ENCODE data around the gene CDKAL1. TPM values are rescaled to one million over a fixed set of nuclear protein-coding genes. Genes with fewer than 3 reads are reported as not detected.
"Not testable (repeated sequence)": the region's sequence is repeated elsewhere in the genome, so short reads cannot be mapped to it uniquely, and the experiment has no call there.

CDKAL1 gene
- total and polyA plus RNA-seq, 4 donors: 3.0 to 21.7 (median 9.4) TPM

DNA sequence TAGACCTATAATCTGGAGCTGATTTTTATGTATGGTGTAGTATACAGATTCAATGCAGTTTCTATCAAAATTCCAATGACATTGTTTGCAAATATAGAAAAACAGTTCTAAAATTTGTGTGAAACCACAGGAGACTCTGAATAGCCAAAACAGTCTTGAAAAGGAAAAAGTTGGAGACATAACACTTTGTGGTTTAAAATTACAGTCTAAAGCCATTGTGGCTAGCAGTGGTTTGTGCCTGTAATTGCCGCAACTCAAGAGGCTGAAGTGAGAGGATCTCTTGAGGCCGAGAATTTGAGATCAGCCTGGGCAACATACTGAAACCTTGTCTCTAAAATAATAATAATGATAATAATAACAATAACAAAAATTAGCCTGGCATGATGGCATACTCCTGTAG, 213.7 kb downstream of the CDKAL1 start:
- H3K9me3 ChIP-seq (ENCODE audit: control insufficient read depth, low read length): no peaks in the 10 kb centered on the region
- no peak overlapping the region for H3K27ac ChIP-seq (ENCODE audit: low read depth in 1 of 2, low read length in 2 of 2)
- intact Hi-C loops (cut with DNase I): no loop called here
- DNase-seq (no peak), ATAC-seq (ENCODE audit: low FRiP score) (no peak)
- no peaks in the 10 kb centered on the region for H3K4me1 ChIP-seq (ENCODE audit: control insufficient read depth in 1 of 2, insufficient read depth in 2 of 2, low read length in 2 of 2)
- no peak overlapping the region for H3K4me3 ChIP-seq (ENCODE audit: low read length in 2 of 2)
- WGBS, 2 donors: 95% methylated on average over 2 of the region's 2 CpGs
- H3K36me3 ChIP-seq (ENCODE audit: control insufficient read depth in 1 of 2, insufficient read depth in 2 of 2, low read length in 1 of 2): no peaks in the 10 kb centered on the region
- H3K27me3 ChIP-seq (ENCODE audit: control insufficient read depth in 1 of 2, insufficient read depth in 2 of 2, low read length in 1 of 2): no peaks in the 10 kb centered on the region

DNA sequence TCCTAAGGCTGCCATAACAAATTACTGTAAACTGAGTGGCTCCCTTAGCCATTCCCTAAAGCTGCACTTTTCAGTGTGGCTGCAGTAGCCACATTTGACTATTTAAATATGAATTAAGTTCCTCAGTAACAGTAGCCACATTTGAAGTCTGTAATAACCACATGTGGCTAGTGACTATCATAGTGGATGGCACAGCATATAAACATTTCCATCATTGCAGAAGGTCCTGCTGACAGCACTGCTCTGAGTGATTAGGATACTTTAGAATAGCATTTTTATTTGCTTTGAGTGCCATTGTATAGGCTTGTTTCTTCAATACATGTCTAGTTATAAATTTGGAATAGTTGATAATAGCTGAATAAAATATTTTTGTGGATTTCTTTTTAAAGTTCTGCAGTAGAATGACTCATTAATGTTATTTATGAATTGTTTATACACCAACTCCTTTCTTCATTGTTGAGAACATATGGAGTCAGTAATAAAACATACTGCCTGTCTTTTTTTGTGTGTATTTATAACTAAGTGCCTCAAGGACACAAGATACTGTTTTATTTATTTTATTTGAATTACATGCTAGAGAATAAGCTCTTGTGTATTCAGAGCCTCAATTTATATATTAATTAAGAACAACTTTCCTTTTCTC, 217.2 kb downstream of the CDKAL1 start:
- DNase-seq: no peak
- intact Hi-C loops (cut with DNase I): no loop called here

DNA sequence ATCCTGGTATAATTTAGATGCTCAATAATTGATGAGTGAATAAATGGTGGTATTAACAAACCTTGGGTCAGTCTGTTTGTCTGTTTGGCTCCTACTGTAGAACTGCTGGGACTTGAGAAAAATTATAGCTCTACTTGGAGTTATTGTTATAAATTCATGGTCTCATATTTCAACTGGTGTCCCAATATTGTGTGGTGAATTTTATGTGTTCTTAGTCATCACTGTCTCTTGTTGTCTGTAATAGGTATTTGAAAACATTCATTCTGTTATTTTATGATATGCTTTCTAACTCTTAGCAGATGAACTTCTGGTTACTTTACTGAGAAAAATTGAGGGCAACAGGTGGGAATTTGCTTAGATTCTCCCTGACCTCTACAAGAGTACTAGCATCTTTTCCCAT, 221.4 kb downstream of the CDKAL1 start:
- Histone ChIP-seq H3K27ac (ENCODE audit: low read depth in 1 of 2, low read length in 2 of 2) (no peak overlapping the region), H3K9me3 (ENCODE audit: control insufficient read depth, low read length) (no peaks in the 10 kb centered on the region), H3K4me1 (ENCODE audit: control insufficient read depth in 1 of 2, insufficient read depth in 2 of 2, low read length in 2 of 2) (no peaks in the 10 kb centered on the region), H3K36me3 (ENCODE audit: control insufficient read depth in 1 of 2, insufficient read depth in 2 of 2, low read length in 1 of 2) (no peaks in the 10 kb centered on the region), H3K27me3 (ENCODE audit: control insufficient read depth in 1 of 2, insufficient read depth in 2 of 2, low read length in 1 of 2) (no peaks in the 10 kb centered on the region), H3K4me3 (ENCODE audit: low read length in 2 of 2) (no peak overlapping the region)
- intact Hi-C loops (cut with DNase I): no loop called here
- DNase-seq (no peak), ATAC-seq (ENCODE audit: low FRiP score) (no peak)

More for the DNA sequence above, 217.2 kb downstream of the CDKAL1 start:
- H3K4me1 ChIP-seq (ENCODE audit: control insufficient read depth in 1 of 2, insufficient read depth in 2 of 2, low read length in 2 of 2): no peaks in the 10 kb centered on the region
- ATAC-seq (ENCODE audit: low FRiP score): no peak
- no peaks in the 10 kb centered on the region for H3K36me3 ChIP-seq (ENCODE audit: control insufficient read depth in 1 of 2, insufficient read depth in 2 of 2, low read length in 1 of 2)
- H3K27me3 ChIP-seq (ENCODE audit: control insufficient read depth in 1 of 2, insufficient read depth in 2 of 2, low read length in 1 of 2): no peaks in the 10 kb centered on the region
- no peaks in the 10 kb centered on the region for H3K9me3 ChIP-seq (ENCODE audit: control insufficient read depth, low read length)
- H3K27ac ChIP-seq (ENCODE audit: low read depth in 1 of 2, low read length in 2 of 2): no peak overlapping the region
- H3K4me3 ChIP-seq (ENCODE audit: low read length in 2 of 2): no peak overlapping the region

DNA sequence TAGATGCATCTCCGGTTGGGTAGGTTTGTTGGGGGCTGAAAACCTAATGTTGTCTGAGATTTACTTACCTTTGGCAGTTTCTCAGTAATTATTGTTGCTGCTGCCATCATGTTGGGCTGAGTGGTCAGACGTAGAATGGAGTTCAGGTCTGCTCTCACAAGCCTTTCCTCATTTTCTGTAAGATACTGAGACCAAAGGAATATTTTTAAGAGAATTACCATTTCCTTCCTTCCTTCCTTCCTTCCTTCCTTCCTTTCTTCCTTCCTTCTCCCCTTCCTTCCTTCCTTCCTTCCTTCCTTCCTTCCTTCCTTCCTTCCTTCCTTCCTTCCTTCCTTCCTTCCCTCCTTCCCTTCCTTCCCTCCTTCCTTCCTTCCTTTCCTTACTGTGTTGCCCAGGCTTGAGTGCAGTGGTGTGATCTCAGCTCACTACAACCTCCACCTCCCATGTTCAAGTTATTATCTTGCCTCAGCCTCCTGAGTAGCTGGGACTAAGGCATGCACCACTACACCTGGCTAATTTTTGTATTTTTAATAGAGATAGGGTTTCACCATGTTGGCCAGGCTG, 222.4 kb downstream of the CDKAL1 start:
- ATAC-seq (ENCODE audit: low FRiP score); H3K9me3 ChIP-seq (ENCODE audit: control insufficient read depth, low read length); H3K4me3 ChIP-seq (ENCODE audit: low read length in 2 of 2); DNase-seq; H3K4me1 ChIP-seq (ENCODE audit: control insufficient read depth in 1 of 2, insufficient read depth in 2 of 2, low read length in 2 of 2); intact Hi-C loops (cut with DNase I); H3K36me3 ChIP-seq (ENCODE audit: control insufficient read depth in 1 of 2, insufficient read depth in 2 of 2, low read length in 1 of 2); H3K27ac ChIP-seq (ENCODE audit: low read depth in 1 of 2, low read length in 2 of 2); H3K27me3 ChIP-seq (ENCODE audit: control insufficient read depth in 1 of 2, insufficient read depth in 2 of 2, low read length in 1 of 2): not testable (repeated sequence)
- 95 to 98% methylated on average over 2 of the region's 2 CpGs for WGBS, 2 donors

DNA sequence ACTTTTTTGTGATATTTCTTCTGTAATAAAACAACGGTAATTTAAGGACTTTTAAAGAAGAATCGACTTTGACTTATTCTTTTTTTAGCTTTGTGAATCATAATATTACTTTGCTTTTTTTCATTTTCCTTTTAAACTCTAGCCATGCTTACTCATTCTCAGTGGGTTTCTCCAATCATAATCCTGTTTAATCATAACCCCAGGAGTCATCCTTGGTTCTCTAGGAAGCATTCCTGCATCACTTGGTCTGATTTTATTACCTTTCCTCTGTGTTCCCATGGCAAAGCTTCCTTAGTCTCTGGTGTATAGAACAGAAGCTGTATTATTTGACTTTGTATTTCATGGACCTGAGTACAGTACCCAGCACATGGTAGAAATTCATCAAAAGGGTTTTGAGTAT, 223.5 kb downstream of the CDKAL1 start:
- no peak for DNase-seq
- H3K4me1 ChIP-seq (ENCODE audit: control insufficient read depth in 1 of 2, insufficient read depth in 2 of 2, low read length in 2 of 2): no peaks in the 10 kb centered on the region
- no peak overlapping the region for H3K27ac ChIP-seq (ENCODE audit: low read depth in 1 of 2, low read length in 2 of 2)
- no peak for ATAC-seq (ENCODE audit: low FRiP score)
- WGBS, 2 donors: 4 to 11% methylated on average over 2 of the region's 2 CpGs
- H3K36me3 ChIP-seq (ENCODE audit: control insufficient read depth in 1 of 2, insufficient read depth in 2 of 2, low read length in 1 of 2): no peaks in the 10 kb centered on the region
- H3K27me3 ChIP-seq (ENCODE audit: control insufficient read depth in 1 of 2, insufficient read depth in 2 of 2, low read length in 1 of 2): no peaks in the 10 kb centered on the region
- intact Hi-C loops (cut with DNase I): no loop called here
- H3K4me3 ChIP-seq (ENCODE audit: low read length in 2 of 2): no peak overlapping the region
- no peaks in the 10 kb centered on the region for H3K9me3 ChIP-seq (ENCODE audit: control insufficient read depth, low read length)

DNA sequence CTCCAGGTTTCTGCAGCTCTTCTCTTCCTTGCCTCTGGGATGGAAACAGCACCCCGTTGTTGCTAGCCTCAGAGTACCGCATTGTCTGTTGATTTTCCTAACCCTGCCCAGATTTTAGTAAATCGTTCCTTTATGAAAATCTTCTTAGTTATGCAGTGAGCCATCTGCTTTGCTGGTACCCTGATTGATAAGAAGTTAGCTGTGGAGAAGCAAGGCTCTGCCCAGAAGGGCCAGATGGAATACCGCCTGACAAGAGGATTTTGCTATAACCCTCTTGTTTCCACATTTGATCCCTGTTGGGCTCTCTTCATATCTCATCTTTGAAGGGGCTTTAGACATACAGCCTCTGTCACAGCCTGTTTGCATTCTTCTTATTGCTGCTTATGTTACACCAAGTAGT, 229.0 kb downstream of the CDKAL1 start:
- intact Hi-C loops (cut with DNase I): no loop called here
- no peaks in the 10 kb centered on the region for H3K36me3 ChIP-seq (ENCODE audit: control insufficient read depth in 1 of 2, insufficient read depth in 2 of 2, low read length in 1 of 2)

DNA sequence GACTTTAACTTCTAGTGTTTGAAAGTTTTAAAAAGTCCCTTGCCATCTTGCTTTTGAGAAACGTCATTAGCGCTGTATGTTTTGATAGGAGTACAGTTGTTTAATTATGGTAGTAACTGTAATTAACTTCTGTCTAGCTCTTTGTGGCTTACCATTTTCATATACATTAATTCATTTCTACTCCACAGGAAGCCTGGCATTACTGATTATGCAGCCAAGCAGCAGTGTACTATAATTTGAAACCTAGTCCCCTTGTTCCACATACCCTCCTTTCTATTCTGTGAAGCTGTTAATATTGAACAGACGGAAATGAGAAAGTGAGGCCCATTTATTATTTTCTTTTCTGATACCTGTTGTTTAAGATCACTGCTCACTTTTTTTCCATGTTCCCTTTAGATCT, 235.4 kb downstream of the CDKAL1 start:
- Histone ChIP-seq H3K27me3 (ENCODE audit: control insufficient read depth in 1 of 2, insufficient read depth in 2 of 2, low read length in 1 of 2) (no peaks in the 10 kb centered on the region), H3K4me1 (ENCODE audit: control insufficient read depth in 1 of 2, insufficient read depth in 2 of 2, low read length in 2 of 2) (no peaks in the 10 kb centered on the region), H3K9me3 (ENCODE audit: control insufficient read depth, low read length) (no peaks in the 10 kb centered on the region), H3K27ac (ENCODE audit: low read depth in 1 of 2, low read length in 2 of 2) (no peak overlapping the region), H3K36me3 (ENCODE audit: control insufficient read depth in 1 of 2, insufficient read depth in 2 of 2, low read length in 1 of 2) (no peaks in the 10 kb centered on the region), H3K4me3 (ENCODE audit: low read length in 2 of 2) (no peak overlapping the region)
- intact Hi-C loops (cut with DNase I): no loop called here
- DNase-seq: no peak
- WGBS, 2 donors: 93 to 94% methylated on average over 3 of the region's 3 CpGs
- ATAC-seq (ENCODE audit: low FRiP score): no peak

More for the DNA sequence above, 229.0 kb downstream of the CDKAL1 start:
- Histone ChIP-seq H3K4me1 (ENCODE audit: control insufficient read depth in 1 of 2, insufficient read depth in 2 of 2, low read length in 2 of 2) (no peaks in the 10 kb centered on the region), H3K9me3 (ENCODE audit: control insufficient read depth, low read length) (no peaks in the 10 kb centered on the region), H3K27me3 (ENCODE audit: control insufficient read depth in 1 of 2, insufficient read depth in 2 of 2, low read length in 1 of 2) (no peaks in the 10 kb centered on the region), H3K27ac (ENCODE audit: low read depth in 1 of 2, low read length in 2 of 2) (no peak overlapping the region), H3K4me3 (ENCODE audit: low read length in 2 of 2) (no peak overlapping the region)
- DNase-seq (no peak), ATAC-seq (ENCODE audit: low FRiP score) (no peak)
- WGBS, 2 donors: 93 to 94% methylated on average over 4 of the region's 4 CpGs

DNA sequence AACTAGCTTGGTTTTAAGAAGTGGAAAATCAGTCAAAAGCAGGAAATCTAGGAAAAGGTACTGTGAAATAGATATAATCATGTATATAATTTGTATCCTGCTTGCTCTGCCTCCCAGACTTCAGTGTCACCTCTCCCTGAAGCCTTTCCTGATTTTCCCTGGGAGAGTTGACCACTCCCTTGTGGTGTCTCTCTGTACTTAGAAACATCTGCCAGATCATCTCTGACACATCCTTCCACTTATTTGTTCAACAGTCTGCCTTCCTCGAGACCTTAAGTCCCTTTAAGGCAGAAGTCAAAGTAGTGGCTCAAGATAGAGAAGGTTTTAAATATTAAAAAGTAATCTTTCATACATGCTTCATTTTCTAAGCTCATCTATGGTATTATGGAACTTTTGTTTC, 236.5 kb downstream of the CDKAL1 start:
- H3K36me3 ChIP-seq (ENCODE audit: control insufficient read depth in 1 of 2, insufficient read depth in 2 of 2, low read length in 1 of 2): no peaks in the 10 kb centered on the region
- no peaks in the 10 kb centered on the region for H3K9me3 ChIP-seq (ENCODE audit: control insufficient read depth, low read length)
- intact Hi-C loops (cut with DNase I): no loop called here
- DNase-seq: no peak
- WGBS, 2 donors: 78 to 80% methylated on average over 1 of the region's 1 CpG
- H3K4me1 ChIP-seq (ENCODE audit: control insufficient read depth in 1 of 2, insufficient read depth in 2 of 2, low read length in 2 of 2): no peaks in the 10 kb centered on the region
- no peak overlapping the region for H3K4me3 ChIP-seq (ENCODE audit: low read length in 2 of 2)
- ATAC-seq (ENCODE audit: low FRiP score): no peak
- H3K27me3 ChIP-seq (ENCODE audit: control insufficient read depth in 1 of 2, insufficient read depth in 2 of 2, low read length in 1 of 2): no peaks in the 10 kb centered on the region
- no peak overlapping the region for H3K27ac ChIP-seq (ENCODE audit: low read depth in 1 of 2, low read length in 2 of 2)

DNA sequence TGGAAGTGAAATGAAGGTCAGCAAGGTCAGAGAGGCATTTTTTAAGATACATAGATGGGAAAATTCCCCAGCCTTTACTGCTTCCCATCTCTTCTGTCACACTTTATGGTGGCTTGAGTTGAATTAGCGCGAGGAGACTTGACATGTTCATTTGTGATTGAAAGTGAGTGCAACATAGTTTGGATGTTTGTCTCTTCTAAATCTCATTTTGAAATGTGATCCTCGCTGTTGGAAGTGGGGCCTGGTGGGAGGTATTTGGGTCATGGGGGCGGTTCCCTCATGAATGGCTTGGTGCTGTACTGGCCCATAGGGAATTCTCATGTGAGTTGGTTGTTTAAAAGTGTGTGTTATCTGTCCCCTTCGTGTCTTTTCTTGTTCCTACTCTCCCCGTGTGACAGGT, 237.2 kb downstream of the CDKAL1 start:
- DNase-seq: no peak
- no peak for ATAC-seq (ENCODE audit: low FRiP score)
- no peaks in the 10 kb centered on the region for H3K4me1 ChIP-seq (ENCODE audit: control insufficient read depth in 1 of 2, insufficient read depth in 2 of 2, low read length in 2 of 2)
- H3K27ac ChIP-seq (ENCODE audit: low read depth in 1 of 2, low read length in 2 of 2): no peak overlapping the region
- no peak overlapping the region for H3K4me3 ChIP-seq (ENCODE audit: low read length in 2 of 2)
- H3K36me3 ChIP-seq (ENCODE audit: control insufficient read depth in 1 of 2, insufficient read depth in 2 of 2, low read length in 1 of 2): no peaks in the 10 kb centered on the region
- H3K27me3 ChIP-seq (ENCODE audit: control insufficient read depth in 1 of 2, insufficient read depth in 2 of 2, low read length in 1 of 2): no peaks in the 10 kb centered on the region
- 70 to 80% methylated on average over 6 of the region's 6 CpGs for WGBS, 2 donors
- H3K9me3 ChIP-seq (ENCODE audit: control insufficient read depth, low read length): no peaks in the 10 kb centered on the region
- intact Hi-C loops (cut with DNase I): no loop called here
